H9 (cell line): ENCODE results near the gene GGACT. TPM values are rescaled to one million over a fixed set of nuclear protein-coding genes. Genes with fewer than 3 reads are reported as not detected.

Experiments used
- DNase-seq: peaks from one replicate; pipeline ENCODE4 v3.0.0-alpha.2; 2017
- H2AFZ ChIP-seq: one replicate; pipeline ENCODE4 v1.6.1; 2013; ENCODE audit warnings: mild to moderate bottlenecking, low read length, control low read depth, moderate library complexity
- H2AK5ac ChIP-seq: 2 replicates; pipeline ENCODE4 v1.6.1; 2013; ENCODE audit warnings: low read length, control low read depth, mixed read lengths; ENCODE audit not compliant: insufficient read length
- H2BK120ac ChIP-seq: one replicate; pipeline ENCODE4 v1.6.1; 2013; ENCODE audit warnings: low read depth, mild to moderate bottlenecking, low read length, control low read depth, inconsistent platforms; ENCODE audit not compliant: poor library complexity, severe bottlenecking
- H2BK12ac ChIP-seq: 2 replicates; pipeline ENCODE4 v1.6.1; 2013; ENCODE audit warnings: low read length, control low read depth, mixed read lengths, low read depth; ENCODE audit not compliant: insufficient read length
- H2BK15ac ChIP-seq: 2 replicates; pipeline ENCODE4 v1.6.1; 2013; ENCODE audit warnings: low read depth, low read length, control low read depth
- H2BK20ac ChIP-seq: one replicate; pipeline ENCODE4 v1.6.1; 2013; ENCODE audit warnings: low read depth, mild to moderate bottlenecking, low read length, control low read depth, inconsistent platforms; ENCODE audit not compliant: poor library complexity, severe bottlenecking
- H2BK5ac ChIP-seq: 2 replicates; pipeline ENCODE4 v1.6.1; 2013; ENCODE audit warnings: low read length, control low read depth, mixed read lengths; ENCODE audit not compliant: insufficient read length
- H3K14ac ChIP-seq: 2 replicates; pipeline ENCODE4 v1.6.1; 2013; ENCODE audit warnings: low read length, control low read depth; ENCODE audit not compliant: insufficient read depth
- H3K18ac ChIP-seq: 2 replicates; pipeline ENCODE4 v1.6.1; 2013; ENCODE audit warnings: low read depth, mild to moderate bottlenecking, mixed read lengths, low read length, control low read depth; ENCODE audit not compliant: insufficient read length
- H3K23ac ChIP-seq: 2 replicates; pipeline ENCODE4 v1.6.1; 2013; ENCODE audit warnings: low read length, control low read depth, mixed read lengths, low read depth; ENCODE audit not compliant: insufficient read length
- H3K23me2 ChIP-seq: 2 replicates; pipeline ENCODE4 v1.6.1; 2013; ENCODE audit warnings: low read depth, mild to moderate bottlenecking, mixed read lengths, low read length, control low read depth; ENCODE audit not compliant: insufficient read length, poor library complexity, severe bottlenecking
- H3K27ac ChIP-seq: 2 replicates; pipeline ENCODE4 v1.5.1; 2013; ENCODE audit warnings: low read length, control low read depth, mixed read lengths, low read depth; ENCODE audit not compliant: insufficient read length
- H3K27me3 ChIP-seq: 2 replicates; pipeline ENCODE4 v1.6.1; 2013; ENCODE audit warnings: low read length, control low read depth, inconsistent platforms; ENCODE audit not compliant: insufficient read depth
- H3K4ac ChIP-seq: 2 replicates; pipeline ENCODE4 v1.6.1; 2013; ENCODE audit warnings: low read depth, mild to moderate bottlenecking, control low read depth, inconsistent platforms, low read length, moderate library complexity
- H3K4me1 ChIP-seq: 2 replicates; pipeline ENCODE4 v1.6.1; 2013; ENCODE audit warnings: low read length, control low read depth, inconsistent platforms; ENCODE audit not compliant: insufficient read depth
- H3K4me2 ChIP-seq: 2 replicates; pipeline ENCODE4 v1.6.1; 2013; ENCODE audit warnings: low read length, control low read depth, mixed read lengths; ENCODE audit not compliant: insufficient read length, insufficient read depth
- H3K56ac ChIP-seq: 2 replicates; pipeline ENCODE4 v1.6.1; 2013; ENCODE audit warnings: low read depth, mild to moderate bottlenecking, mixed read lengths, low read length, control low read depth; ENCODE audit not compliant: insufficient read length
- H3K79me1 ChIP-seq: 2 replicates; pipeline ENCODE4 v1.6.1; 2013; ENCODE audit warnings: low read depth, mild to moderate bottlenecking, moderate library complexity, low read length, control low read depth, inconsistent platforms; ENCODE audit not compliant: insufficient read depth, poor library complexity, severe bottlenecking
- H3K79me2 ChIP-seq: 2 replicates; pipeline ENCODE4 v1.6.1; 2013; ENCODE audit warnings: low read length, control low read depth, inconsistent platforms; ENCODE audit not compliant: insufficient read depth
- H3K9ac ChIP-seq: 2 replicates; pipeline ENCODE4 v1.6.1; 2013; ENCODE audit warnings: low read length, control low read depth, mixed read lengths; ENCODE audit not compliant: insufficient read length; ENCODE audit errors: extremely low read depth
- H3K9me3 ChIP-seq: one replicate; pipeline ENCODE4 v1.6.1; 2013; ENCODE audit warnings: low read depth, low read length, inconsistent platforms; ENCODE audit not compliant: control insufficient read depth
- H3T11ph ChIP-seq: one replicate; pipeline ENCODE4 v1.6.1; 2013; ENCODE audit warnings: mild to moderate bottlenecking, low read length, control low read depth, inconsistent platforms
- H4K20me1 ChIP-seq: one replicate; pipeline ENCODE4 v1.6.1; 2013; ENCODE audit not compliant: control insufficient read depth, insufficient read length, insufficient read depth
- H4K5ac ChIP-seq: 2 replicates; pipeline ENCODE4 v1.6.1; 2013; ENCODE audit warnings: low read depth, mild to moderate bottlenecking, mixed read lengths, low read length, control low read depth; ENCODE audit not compliant: insufficient read length
- H4K8ac ChIP-seq: replicated peaks from 2 replicates; pipeline ENCODE4 v1.6.1; 2013; ENCODE audit warnings: low read length, control low read depth, mixed read lengths, low read depth; ENCODE audit not compliant: insufficient read length
- H4K91ac ChIP-seq: 2 replicates; pipeline ENCODE4 v1.6.1; 2013; ENCODE audit warnings: low read depth, mild to moderate bottlenecking, moderate library complexity, mixed read lengths, low read length, control low read depth; ENCODE audit not compliant: insufficient read length
- H3K27ac Mint-ChIP-seq, 3 experiments: 2 replicates in 2 of 3; 3 replicates in 1 of 3; pipeline ENCODE4 v1.8.0; 2020 to 2021; ENCODE audit warnings: mixed read lengths in 3 of 3, mild to moderate bottlenecking in 1 of 3, moderate library complexity in 1 of 3
- H3K27me3 Mint-ChIP-seq: 2 replicates; pipeline ENCODE4 v1.8.0; 2021; ENCODE audit warnings: low read depth, mild to moderate bottlenecking, moderate library complexity, mixed read lengths
- H3K36me3 Mint-ChIP-seq, 3 experiments: 2 replicates in 2 of 3; 3 replicates in 1 of 3; pipeline ENCODE4 v1.8.0; 2020 to 2021; ENCODE audit warnings: low read depth in 3 of 3, mixed read lengths in 3 of 3; ENCODE audit not compliant: insufficient read depth in 1 of 3
- H3K4me1 Mint-ChIP-seq, 2 experiments: 2 replicates each; pipeline ENCODE4 v1.8.0; 2020; ENCODE audit warnings: mixed read lengths in 2 of 2
- H3K4me3 Mint-ChIP-seq, 2 experiments: 2 replicates in 1 of 2; 3 replicates in 1 of 2; pipeline ENCODE4 v1.8.0; 2020 to 2021; ENCODE audit warnings: mild to moderate bottlenecking in 2 of 2, mixed read lengths in 2 of 2, moderate library complexity in 1 of 2
- H3K9me3 Mint-ChIP-seq, 2 experiments: 2 replicates in 1 of 2; 3 replicates in 1 of 2; pipeline ENCODE4 v1.8.0; 2020; ENCODE audit warnings: mild to moderate bottlenecking in 2 of 2, mixed read lengths in 2 of 2, moderate library complexity in 1 of 2
- WGBS: extraction: QIAGEN DNeasy Blood & Tissue Kit; methylation state at CpG from one replicate; pipeline ENCODE4 v1.1.7; 2013; ENCODE audit warnings: missing lambda C conversion rate, low lambda C conversion rate, mixed read lengths; ENCODE audit not compliant: insufficient read length; ENCODE audit errors: extremely low coverage; 5-methylcytosine and 5-hydroxymethylcytosine counted together
- total RNA-seq: library from RNA; stranded (reverse); gene quantifications from 2 replicates; pipeline ENCODE4 v1.2.1, GENCODE V29; 2021
- TF ChIP-seq, protein P1 (sequence below): fragments of 200-600 bp; sonication (generic); conservative IDR thresholded peaks from 3 replicates; pipeline ENCODE4 v1.8.0; 2021; ENCODE audit warnings: antibody characterized with exemption, mild to moderate bottlenecking

Gene GGACT
- total RNA-seq, 1 experiment from 2014 or later, result 1.3 TPM

GRCh38 chr13:100483841-100484381, 104.7 kb downstream of the GGACT start:
- Histone ChIP-seq H3K23me2 (no peaks in the 10 kb centered on the region), H2BK12ac (no peak overlapping the region), H2BK5ac (no peak overlapping the region), H3K79me2 (no peaks in the 10 kb centered on the region), H3K27ac (no peak overlapping the region), H3K4ac (no peak overlapping the region), H3K79me1 (no peaks in the 10 kb centered on the region), H3K4me1 (peaks cover 4% of the 10 kb centered on the region; the same call in 1 of the 2 replicates), H4K91ac (no peak overlapping the region), H4K5ac (no peak overlapping the region), H2BK20ac (no peak overlapping the region), H3T11ph (no peak overlapping the region), H3K23ac (no peak overlapping the region), H3K14ac (no peak overlapping the region), H2BK120ac (no peak overlapping the region), H2BK15ac (no peak overlapping the region), H3K4me2 (no peak overlapping the region), H3K9me3 (no peaks in the 10 kb centered on the region), H4K8ac (no peak overlapping the region), H3K9ac (peak overlapping the region; percentile 34), H2AK5ac (no peak overlapping the region), H3K18ac (no peak overlapping the region), H3K27me3 (no peaks in the 10 kb centered on the region), H3K56ac (no peak overlapping the region), H2AFZ (no peak overlapping the region), H4K20me1 (no peaks in the 10 kb centered on the region)
- DNase-seq, result no peak
- Mint-ChIP-seq H3K9me3 (peaks cover 0 to 3% of the 10 kb centered on the region in 2 experiments; a peak in 1 of 5 replicates), H3K27ac (no peak overlapping the region; a peak in 1 of 7 replicates), H3K4me3 (no peak overlapping the region), H3K4me1 (peaks cover 36 to 41% of the 10 kb centered on the region in 2 experiments), H3K36me3 (peaks cover 0 to 5% (median 1%) of the 10 kb centered on the region in 3 experiments; a peak in 2 of 7 replicates), H3K27me3 (no peaks in the 10 kb centered on the region)
- TF ChIP-seq, protein P1, sequence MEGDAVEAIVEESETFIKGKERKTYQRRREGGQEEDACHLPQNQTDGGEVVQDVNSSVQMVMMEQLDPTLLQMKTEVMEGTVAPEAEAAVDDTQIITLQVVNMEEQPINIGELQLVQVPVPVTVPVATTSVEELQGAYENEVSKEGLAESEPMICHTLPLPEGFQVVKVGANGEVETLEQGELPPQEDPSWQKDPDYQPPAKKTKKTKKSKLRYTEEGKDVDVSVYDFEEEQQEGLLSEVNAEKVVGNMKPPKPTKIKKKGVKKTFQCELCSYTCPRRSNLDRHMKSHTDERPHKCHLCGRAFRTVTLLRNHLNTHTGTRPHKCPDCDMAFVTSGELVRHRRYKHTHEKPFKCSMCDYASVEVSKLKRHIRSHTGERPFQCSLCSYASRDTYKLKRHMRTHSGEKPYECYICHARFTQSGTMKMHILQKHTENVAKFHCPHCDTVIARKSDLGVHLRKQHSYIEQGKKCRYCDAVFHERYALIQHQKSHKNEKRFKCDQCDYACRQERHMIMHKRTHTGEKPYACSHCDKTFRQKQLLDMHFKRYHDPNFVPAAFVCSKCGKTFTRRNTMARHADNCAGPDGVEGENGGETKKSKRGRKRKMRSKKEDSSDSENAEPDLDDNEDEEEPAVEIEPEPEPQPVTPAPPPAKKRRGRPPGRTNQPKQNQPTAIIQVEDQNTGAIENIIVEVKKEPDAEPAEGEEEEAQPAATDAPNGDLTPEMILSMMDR, result no peak
- no CpG with 5 or more reads among the region's 8 CpGs for WGBS
